Heart left ventricle (tissue), 16 donors: ENCODE data around the gene SLC43A3. TPM values are rescaled to one million over a fixed set of nuclear protein-coding genes. Genes with fewer than 3 reads are reported as not detected.

Experiments
- ATAC-seq, 4 donors: fragments of 200-7000 bp; cut with Tn5 transposase; one replicate each; pipeline ENCODE4 v1.9.1; 2020 to 2022; ENCODE audit warnings: moderate library complexity in 4 of 4, mild to moderate bottlenecking in 3 of 4, moderate number of reproducible peaks in 1 of 4
- DNase-seq, 5 donors: peaks; one replicate each; pipeline ENCODE4 v3.0.0-alpha.2; 2020
- H3K27ac ChIP-seq, 12 donors: fragments of 200-600 bp; sonication (generic) in 4 of 12; one replicate each; pipeline versions ENCODE4 v1.5.0 to v1.8.0; 2016 to 2022; ENCODE audit warnings: mild to moderate bottlenecking in 2 of 12
- H3K27me3 ChIP-seq, 9 donors: fragments of 200-600 bp; sonication (generic) in 2 of 9; one replicate each; pipeline versions ENCODE4 v1.5.1 to v1.8.0; 2016 to 2022; ENCODE audit warnings: mild to moderate bottlenecking in 3 of 9
- H3K36me3 ChIP-seq, 9 donors: fragments of 200-600 bp; sonication (generic) in 2 of 9; one replicate each; pipeline versions ENCODE4 v1.5.0 to v1.8.0; 2018 to 2022; ENCODE audit warnings: mild to moderate bottlenecking in 2 of 9
- H3K4me1 ChIP-seq, 12 donors: fragments of 200-600 bp; sonication (generic) in 4 of 12; one replicate each; pipeline versions ENCODE4 v1.5.0 to v1.8.0; 2016 to 2022; ENCODE audit warnings: mild to moderate bottlenecking in 3 of 12
- H3K4me3 ChIP-seq, 12 donors: fragments of 200-600 bp; sonication (generic) in 4 of 12; one replicate each; pipeline versions ENCODE4 v1.5.0 to v1.8.0; 2017 to 2022; ENCODE audit warnings: mild to moderate bottlenecking in 9 of 12, moderate library complexity in 4 of 12
- H3K9me3 ChIP-seq, 12 donors: fragments of 200-600 bp; sonication (generic) in 4 of 12; one replicate each; pipeline versions ENCODE4 v1.5.0 to v1.8.0; 2016 to 2022; ENCODE audit warnings: mild to moderate bottlenecking in 1 of 12
- POLR2A ChIP-seq, 2 donors: fragments of 450-650 bp; IDR thresholded peaks; one replicate each; pipeline ENCODE4 v1.6.1; 2017; ENCODE audit warnings: antibody characterized with exemption in 2 of 2, mild to moderate bottlenecking in 2 of 2, moderate library complexity in 2 of 2
- WGBS, 4 donors: extraction: QIAGEN DNeasy Blood & Tissue Kit in 2 of 4; methylation state at CpG; one replicate each; pipeline versions ENCODE4 v1.1.5 to v1.1.7; 2013 to 2018; 5-methylcytosine and 5-hydroxymethylcytosine counted together
- intact Hi-C, 10 donors: fragments of 100-400 bp; cut with DNase I; formaldehyde crosslinking; loops; one replicate each; pipeline versions ENCODE4 v1.11.1 to v1.14.2; 2022
- polyA plus RNA-seq, 2 donors: library from polyadenylated mRNA; stranded (reverse); fragments of 200-250 nt; gene quantifications; one replicate each; pipeline ENCODE4 v1.2.3, GENCODE V29; 2013
- total RNA-seq, 9 donors: library from RNA; depleted of rRNA in 2 of 9; stranded (reverse); fragments of >200 nt in 2 of 9; fragmentation: NEBNext Ultra II Directional in 3 of 9; extraction: Animal tissue kit (Norgen Biotek cat#: 25700) in 3 of 9; gene quantifications; one replicate each; pipeline versions ENCODE4 v1.1.0 to v1.2.4, GENCODE V29; 2016 to 2023
- TF ChIP-seq, protein P1 (sequence below), 12 donors: fragments of 200-600 bp; sonication (generic) in 4 of 12; IDR thresholded peaks; one replicate each; pipeline versions ENCODE4 v1.5.0 to v1.8.0; 2018 to 2022; ENCODE audit warnings: antibody characterized with exemption in 12 of 12, mild to moderate bottlenecking in 5 of 12
- donor health status: ischemic (EF 13 %, LVEDD 7.1; RV severe dilation, severe dysfunction).
- donor health status: healthy with polysubstance abuse.
- donor health status: DM: no; HTN: yes; CAD: no.
- donor health status: DM: no; HTN: no; CAD: no.
- donor health status: ischemic (EF 25% LVEDD 6.9; RV normal size, moderate dysfunction).
- donor health status: ischemic (EF 25% LVEDD 5.7; RV mildly dilated, moderate dysfunction).
- donor health status: healthy.
- donor health status: DM: yes; HTN: yes; CAD: no.
- donor health status: ischemic (EF 35%, LVEDD 5.7; RV mildly dilated, moderate dysfunction).
- donor health status: nonischemic (EF 11% LVEDD 7.7; RV severe dilation, severe dysfunction).
- donor health status: DM: yes; HTN: yes; CAD: no.
- donor health status: PGD.
- donor health status: ischemic (EF 29% LVEDD 5.4; RV normal size, mild dysfunction).
- donor health status: nonischemic (EF 23%, LVEDD 6.1; RV moderate dilation, normal function).

The SLC43A3 gene
- total and polyA plus RNA-seq, 11 donors, result 13.5 to 56.9 (median 23.6) TPM

DNA sequence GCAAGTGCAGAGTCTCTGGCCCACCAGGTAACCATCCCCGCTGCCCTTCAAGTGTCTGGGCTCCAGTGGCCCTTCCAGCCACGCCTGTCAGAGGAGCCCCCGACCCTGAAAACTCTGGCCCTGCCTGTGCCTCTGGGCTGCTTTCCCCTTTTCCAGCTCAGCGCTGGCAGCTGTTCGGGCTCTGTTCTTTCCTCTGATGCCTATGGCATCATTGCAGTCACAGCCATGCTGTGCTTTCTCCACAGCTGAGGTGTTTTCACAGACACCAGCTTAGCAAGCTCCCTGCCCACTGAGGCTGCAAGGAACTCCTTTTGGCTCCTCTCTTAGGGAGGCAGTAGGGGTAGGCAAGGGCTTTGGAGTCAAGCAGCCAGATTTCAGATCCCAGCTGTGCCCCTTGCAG is 67.5 kb downstream of the SLC43A3 start:
- Histone ChIP-seq H3K27me3 (peaks cover 0 to 4% (median 0%) of the 10 kb centered on the region in 9 donors), H3K4me1 (peaks cover 0 to 30% (median 16%) of the 10 kb centered on the region in 12 donors), H3K4me3 (no peak overlapping the region), H3K27ac (peak overlapping the region in 1 of 12 donors; percentile 38), H3K9me3 (no peaks in the 10 kb centered on the region), H3K36me3 (no peaks in the 10 kb centered on the region)
- intact Hi-C loops, result loop anchor here in 1 of 10 donors (10.0 kb wide), 1 partner anchor 515 kb away; no protein-coding TSS in a partner anchor
- 83 to 90% (median 87%) methylated on average over 3 to 5 of the region's 5 CpGs for WGBS, 4 donors
- DNase-seq (no peak), ATAC-seq (peak in 2 of 4 donors; percentile 6 to 14)
- TF ChIP-seq POLR2A (IDR thresholded peaks at IDR 0.05), result no peak
- TF ChIP-seq, protein P1, sequence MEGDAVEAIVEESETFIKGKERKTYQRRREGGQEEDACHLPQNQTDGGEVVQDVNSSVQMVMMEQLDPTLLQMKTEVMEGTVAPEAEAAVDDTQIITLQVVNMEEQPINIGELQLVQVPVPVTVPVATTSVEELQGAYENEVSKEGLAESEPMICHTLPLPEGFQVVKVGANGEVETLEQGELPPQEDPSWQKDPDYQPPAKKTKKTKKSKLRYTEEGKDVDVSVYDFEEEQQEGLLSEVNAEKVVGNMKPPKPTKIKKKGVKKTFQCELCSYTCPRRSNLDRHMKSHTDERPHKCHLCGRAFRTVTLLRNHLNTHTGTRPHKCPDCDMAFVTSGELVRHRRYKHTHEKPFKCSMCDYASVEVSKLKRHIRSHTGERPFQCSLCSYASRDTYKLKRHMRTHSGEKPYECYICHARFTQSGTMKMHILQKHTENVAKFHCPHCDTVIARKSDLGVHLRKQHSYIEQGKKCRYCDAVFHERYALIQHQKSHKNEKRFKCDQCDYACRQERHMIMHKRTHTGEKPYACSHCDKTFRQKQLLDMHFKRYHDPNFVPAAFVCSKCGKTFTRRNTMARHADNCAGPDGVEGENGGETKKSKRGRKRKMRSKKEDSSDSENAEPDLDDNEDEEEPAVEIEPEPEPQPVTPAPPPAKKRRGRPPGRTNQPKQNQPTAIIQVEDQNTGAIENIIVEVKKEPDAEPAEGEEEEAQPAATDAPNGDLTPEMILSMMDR (IDR thresholded peaks at IDR 0.05), result no peak

DNA sequence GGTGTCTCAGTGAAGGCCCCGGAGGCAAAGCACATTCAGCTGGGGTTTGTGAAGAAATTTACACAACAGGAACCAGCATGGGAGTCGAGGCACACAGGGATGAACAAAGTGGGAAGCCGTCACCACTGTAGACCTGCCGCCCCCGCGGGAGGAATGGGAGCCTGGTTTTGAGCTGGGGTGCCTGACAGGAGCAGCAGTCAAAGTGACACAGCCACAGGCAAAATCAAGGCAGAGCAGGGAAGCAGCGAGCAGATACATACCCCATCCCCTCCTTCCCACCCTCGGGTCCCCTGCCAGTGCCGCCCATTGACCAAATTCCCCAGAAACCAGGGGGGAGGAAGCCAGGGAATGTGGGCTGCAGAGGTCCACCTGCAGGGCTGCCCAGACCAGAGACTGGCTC is 67.9 kb downstream of the SLC43A3 start:
- Histone ChIP-seq H3K36me3 (no peaks in the 10 kb centered on the region), H3K4me3 (no peak overlapping the region), H3K27ac (peak overlapping the region in 2 of 12 donors; percentile 38 to 39), H3K9me3 (no peaks in the 10 kb centered on the region), H3K27me3 (peaks cover 0 to 4% (median 0%) of the 10 kb centered on the region in 9 donors), H3K4me1 (peaks cover 0 to 31% (median 16%) of the 10 kb centered on the region in 12 donors)
- ATAC-seq (no peak), DNase-seq (no peak)
- 76 to 80% (median 77%) methylated on average over 7 to 9 of the region's 9 CpGs for WGBS, 4 donors
- no peak for TF ChIP-seq POLR2A (IDR thresholded peaks at IDR 0.05)
- TF ChIP-seq, protein P1 (IDR thresholded peaks at IDR 0.05), result no peak
- intact Hi-C loops, result loop anchor here in 1 of 10 donors (10.0 kb wide), 1 partner anchor 514 kb away; no protein-coding TSS in a partner anchor

DNA sequence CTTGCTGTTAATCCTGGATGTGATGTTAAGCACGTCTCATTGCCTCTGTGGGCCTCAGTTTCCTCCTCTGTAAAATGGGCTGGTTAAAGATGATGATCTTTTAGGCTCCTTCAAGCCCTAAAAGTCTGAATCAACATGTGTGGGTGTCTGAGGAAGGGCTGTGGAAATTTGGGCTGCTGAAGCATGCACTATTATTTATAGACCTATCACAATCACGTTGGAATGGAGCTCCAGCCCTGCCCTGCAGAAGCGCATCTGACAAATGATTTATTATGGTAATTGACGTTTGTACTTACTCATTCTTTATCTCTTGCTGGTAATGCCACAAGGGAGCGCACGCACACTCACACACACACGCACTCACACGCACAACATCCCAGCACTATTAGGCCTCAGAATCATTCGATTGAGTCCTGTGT is 68.4 kb downstream of the SLC43A3 start:
- Histone ChIP-seq H3K4me3 (no peak overlapping the region), H3K27me3 (peaks cover 0 to 4% (median 0%) of the 10 kb centered on the region in 9 donors), H3K9me3 (no peaks in the 10 kb centered on the region), H3K36me3 (no peaks in the 10 kb centered on the region), H3K27ac (peak overlapping the region in 4 of 12 donors; percentile 8 to 38 (median 20)), H3K4me1 (peaks cover 0 to 31% (median 16%) of the 10 kb centered on the region in 12 donors)
- DNase-seq, result peak in 1 of 5 donors; percentile 51
- TF ChIP-seq, protein P1 (IDR thresholded peaks at IDR 0.05), result no peak
- TF ChIP-seq POLR2A (IDR thresholded peaks at IDR 0.05), result no peak
- ATAC-seq, result peak; percentile 62 to 85 (median 81)
- WGBS, 4 donors, result 62 to 72% (median 71%) methylated on average over 9 of the region's 9 CpGs
- intact Hi-C loops, result loop anchor here in 1 of 10 donors (10.0 kb wide), 1 partner anchor 514 kb away; no protein-coding TSS in a partner anchor

DNA sequence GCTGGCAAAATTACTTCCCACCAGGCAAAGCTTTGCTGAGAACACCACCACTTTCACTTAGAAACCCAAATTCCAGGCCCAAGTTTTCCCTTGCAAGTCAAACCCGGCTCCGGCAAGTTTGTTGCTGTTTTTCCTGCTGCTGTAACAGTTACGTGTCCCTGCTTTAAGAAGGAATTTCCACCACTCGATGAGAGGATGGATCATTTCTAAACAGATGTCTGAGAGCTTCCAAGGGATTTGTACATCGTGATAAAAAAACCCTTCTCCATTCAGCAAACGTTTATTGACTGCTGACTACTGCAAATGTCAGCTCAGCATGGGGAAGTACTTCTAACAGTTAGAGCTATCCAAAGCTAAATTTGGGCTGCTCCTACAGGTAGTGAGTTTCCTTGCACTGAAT is 69.1 kb downstream of the SLC43A3 start:
- H3K4me3 ChIP-seq, result no peak overlapping the region
- H3K9me3 ChIP-seq, result no peaks in the 10 kb centered on the region
- no peak for DNase-seq
- 10 to 36% (median 31%) methylated on average over 6 of the region's 6 CpGs for WGBS, 4 donors
- peak overlapping the region in 9 of 12 donors; percentile 3 to 60 (median 25) for H3K27ac ChIP-seq
- no peak for TF ChIP-seq POLR2A (IDR thresholded peaks at IDR 0.05)
- TF ChIP-seq, protein P1 (IDR thresholded peaks at IDR 0.05), result no peak
- H3K27me3 ChIP-seq, result no peaks in the 10 kb centered on the region
- intact Hi-C loops, result loop anchor here in 1 of 10 donors (10.0 kb wide), 1 partner anchor 513 kb away; no protein-coding TSS in a partner anchor
- H3K36me3 ChIP-seq, result no peaks in the 10 kb centered on the region
- H3K4me1 ChIP-seq, result peaks cover 0 to 31% (median 16%) of the 10 kb centered on the region in 12 donors
- no peak for ATAC-seq
